A673 (cell line): ENCODE results near the gene COL13A1. TPM values are rescaled to one million over a fixed set of nuclear protein-coding genes. Genes with fewer than 3 reads are reported as not detected.

Experiments used
- BruUV-seq: library from RNA; stranded (reverse); fragments of 400-500 nt; replicated peaks from 2 replicates; lab custom pipeline; 2021; lab: Mats Ljungman, UMichigan
- CTCF ChIA-PET: fragments of 300-600 bp; sonication (Branson Sonifier 250); formaldehyde crosslinking; loops from one replicate; lab custom pipeline; 2022; ENCODE audit warnings: antibody characterized with exemption; lab: Charles Lee
- POLR2A ChIA-PET: fragments of 300-600 bp; sonication (Branson Sonifier 250); formaldehyde crosslinking; loops from one replicate; lab custom pipeline; 2022; ENCODE audit warnings: antibody characterized with exemption; ENCODE audit not compliant: low non-redundant PET; lab: Charles Lee
- DNase-seq: peaks from one replicate; pipeline ENCODE4 v3.0.0-alpha.2; 2015; ENCODE audit warnings: low spot score
- H3K27ac ChIP-seq: fragments of 200-600 bp; sonication (generic); 2 replicates; pipeline ENCODE4 v1.5.1; 2016; ENCODE audit warnings: mixed run types, low read depth, mild to moderate bottlenecking, mixed read lengths, antibody characterized with exemption, low read length; ENCODE audit not compliant: poor library complexity, severe bottlenecking
- H3K27me3 ChIP-seq: fragments of 200-600 bp; sonication (generic); replicated peaks from 2 replicates; pipeline ENCODE4 v1.6.1; 2017; ENCODE audit warnings: mixed run types, low read depth, mild to moderate bottlenecking, mixed read lengths, antibody characterized with exemption, low read length; ENCODE audit not compliant: insufficient read depth, poor library complexity
- H3K36me3 ChIP-seq: fragments of 200-600 bp; sonication (generic); 2 replicates; pipeline ENCODE4 v1.6.1; 2016; ENCODE audit warnings: mixed run types, mild to moderate bottlenecking, mixed read lengths, antibody characterized with exemption, low read length; ENCODE audit not compliant: insufficient read depth, poor library complexity, severe bottlenecking
- H3K4me1 ChIP-seq: fragments of 200-600 bp; sonication (generic); 2 replicates; pipeline ENCODE4 v1.6.1; 2017; ENCODE audit warnings: mixed run types, mild to moderate bottlenecking, mixed read lengths, antibody characterized with exemption, low read length; ENCODE audit not compliant: insufficient read depth, poor library complexity, severe bottlenecking
- H3K4me3 ChIP-seq: fragments of 200-600 bp; sonication (generic); 2 replicates; pipeline ENCODE4 v1.5.1; 2016; ENCODE audit warnings: low read depth, mixed run types, mild to moderate bottlenecking, mixed read lengths, low read length; ENCODE audit not compliant: poor library complexity, severe bottlenecking
- H3K9me3 ChIP-seq: fragments of 200-600 bp; sonication (generic); 2 replicates; pipeline ENCODE4 v1.6.1; 2016; ENCODE audit warnings: mixed run types, low read depth, mild to moderate bottlenecking, mixed read lengths, antibody characterized with exemption, low read length; ENCODE audit not compliant: poor library complexity, severe bottlenecking
- EZH2 ChIP-seq: fragments of 200-600 bp; sonication (generic); IDR thresholded peaks from 2 replicates; pipeline ENCODE4 v1.6.1; 2017; ENCODE audit warnings: borderline replicate concordance, low read depth, mild to moderate bottlenecking, mixed read lengths, antibody characterized with exemption, low read length; ENCODE audit not compliant: poor library complexity, severe bottlenecking
- intact Hi-C: fragments of 100-400 bp; cut with micrococcal nuclease; formaldehyde crosslinking; loops from one replicate; pipeline ENCODE4 v1.10.0; 2022; ENCODE audit not compliant: unreplicated experiment
- total RNA-seq: library from RNA; stranded (reverse); gene quantifications from 2 replicates; pipeline ENCODE4 v1.2.3, GENCODE V29; 2021
- TF ChIP-seq, protein P1 (sequence below): fragments of 300-800, 200-600 bp; sonication (generic); conservative IDR thresholded peaks from 2 replicates; pipeline ENCODE4 v1.5.1; 2017; ENCODE audit warnings: low read depth, mild to moderate bottlenecking, antibody characterized with exemption, low read length, moderate library complexity, mixed read lengths

The COL13A1 gene
- total RNA-seq, 1 experiment from 2014 or later, result 2.0 TPM

DNA sequence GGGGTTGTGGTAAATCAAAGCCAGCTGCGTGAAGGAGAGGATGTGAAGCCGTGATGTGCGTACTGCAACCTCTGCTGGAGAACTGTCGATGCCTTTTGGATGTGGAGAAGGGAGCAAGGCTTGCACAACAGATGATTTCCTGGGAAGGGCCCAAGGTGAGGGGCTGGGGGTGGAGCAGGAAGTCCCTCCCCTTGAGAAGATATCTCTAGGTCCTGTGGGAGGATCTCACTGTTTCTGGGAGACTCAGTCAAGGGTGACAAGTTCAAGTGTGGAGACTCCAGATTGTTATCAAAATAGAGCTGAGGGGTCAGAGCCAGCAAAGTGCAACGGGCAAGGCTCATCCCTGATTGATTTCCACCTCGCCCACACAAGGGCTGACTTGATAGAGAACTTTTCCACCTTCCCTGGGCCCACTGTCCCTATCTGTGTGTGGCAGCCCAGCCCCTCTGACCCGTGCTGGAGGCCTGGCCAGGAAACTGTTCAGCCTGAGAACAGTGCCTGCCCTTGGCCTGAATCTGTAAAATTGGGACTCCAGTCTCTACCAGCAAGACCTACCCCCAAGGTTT, 55.0 kb downstream of the COL13A1 start:
- H3K36me3 ChIP-seq, result no peaks in the 10 kb centered on the region
- no peak for TF ChIP-seq EZH2
- TF ChIP-seq, protein P1, sequence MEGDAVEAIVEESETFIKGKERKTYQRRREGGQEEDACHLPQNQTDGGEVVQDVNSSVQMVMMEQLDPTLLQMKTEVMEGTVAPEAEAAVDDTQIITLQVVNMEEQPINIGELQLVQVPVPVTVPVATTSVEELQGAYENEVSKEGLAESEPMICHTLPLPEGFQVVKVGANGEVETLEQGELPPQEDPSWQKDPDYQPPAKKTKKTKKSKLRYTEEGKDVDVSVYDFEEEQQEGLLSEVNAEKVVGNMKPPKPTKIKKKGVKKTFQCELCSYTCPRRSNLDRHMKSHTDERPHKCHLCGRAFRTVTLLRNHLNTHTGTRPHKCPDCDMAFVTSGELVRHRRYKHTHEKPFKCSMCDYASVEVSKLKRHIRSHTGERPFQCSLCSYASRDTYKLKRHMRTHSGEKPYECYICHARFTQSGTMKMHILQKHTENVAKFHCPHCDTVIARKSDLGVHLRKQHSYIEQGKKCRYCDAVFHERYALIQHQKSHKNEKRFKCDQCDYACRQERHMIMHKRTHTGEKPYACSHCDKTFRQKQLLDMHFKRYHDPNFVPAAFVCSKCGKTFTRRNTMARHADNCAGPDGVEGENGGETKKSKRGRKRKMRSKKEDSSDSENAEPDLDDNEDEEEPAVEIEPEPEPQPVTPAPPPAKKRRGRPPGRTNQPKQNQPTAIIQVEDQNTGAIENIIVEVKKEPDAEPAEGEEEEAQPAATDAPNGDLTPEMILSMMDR, result no peak
- ChIA-PET POLR2A (no interaction called here), CTCF (no interaction called here)
- DNase-seq, result no peak
- H3K4me1 ChIP-seq, result peaks cover 2% of the 10 kb centered on the region
- no peaks in the 10 kb centered on the region for H3K27me3 ChIP-seq
- no peak overlapping the region for H3K4me3 ChIP-seq
- H3K27ac ChIP-seq, result no peak overlapping the region
- intact Hi-C loops, result no loop called here
- BruUV-seq, result no TSS peak
- H3K9me3 ChIP-seq, result no peaks in the 10 kb centered on the region

DNA sequence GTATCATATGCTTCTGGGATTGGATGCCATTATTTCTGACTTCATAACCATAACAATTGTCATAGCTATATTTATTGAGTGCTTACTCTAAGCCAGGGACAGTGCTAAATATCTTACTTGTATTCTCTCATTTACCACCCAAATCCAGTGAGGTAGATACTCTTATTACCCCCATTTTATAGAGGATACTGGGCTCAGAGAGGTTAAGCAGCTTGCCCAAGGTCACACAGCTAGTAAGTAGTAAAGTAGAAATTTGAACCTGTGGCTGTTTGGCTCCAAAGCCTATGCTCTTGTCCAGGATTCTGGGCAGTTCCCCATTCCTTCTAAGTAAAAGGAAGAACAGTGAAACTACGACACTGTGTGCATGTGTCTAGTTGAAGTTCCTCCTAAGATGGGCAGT, 56.5 kb downstream of the COL13A1 start:
- TF ChIP-seq EZH2, result no peak
- TF ChIP-seq, protein P1, result no peak
- Histone ChIP-seq H3K4me3 (no peak overlapping the region), H3K27ac (no peak overlapping the region), H3K9me3 (no peaks in the 10 kb centered on the region), H3K4me1 (peaks cover 4% of the 10 kb centered on the region), H3K36me3 (no peaks in the 10 kb centered on the region), H3K27me3 (no peaks in the 10 kb centered on the region)
- no peak for DNase-seq
- CTCF ChIA-PET, result no interaction called here
- no TSS peak for BruUV-seq
- POLR2A ChIA-PET, result no interaction called here
- intact Hi-C loops, result no loop called here

DNA sequence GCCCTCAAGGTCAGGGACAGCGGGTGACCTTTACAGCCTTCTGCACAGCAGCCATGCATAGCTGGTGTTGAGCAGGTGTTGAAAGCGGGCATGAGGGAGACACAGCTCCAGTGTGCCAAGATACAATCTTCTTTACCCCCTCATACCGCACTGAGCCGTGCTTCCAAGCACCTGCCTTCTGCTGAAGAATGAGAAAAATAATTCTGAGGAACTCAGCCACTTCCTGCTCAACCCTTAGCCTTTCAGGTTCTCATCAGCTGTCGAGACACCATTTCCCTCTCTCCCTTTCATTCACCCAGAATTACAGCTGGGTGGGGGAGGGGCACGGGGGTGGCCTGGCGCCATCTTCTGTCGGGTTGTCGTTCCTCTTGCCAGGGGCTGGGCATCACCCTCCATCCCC, 58.6 kb downstream of the COL13A1 start:
- TF ChIP-seq EZH2, result no peak
- TF ChIP-seq, protein P1, result no peak
- DNase-seq, result no peak
- Histone ChIP-seq H3K4me3 (no peak overlapping the region), H3K27me3 (no peaks in the 10 kb centered on the region), H3K27ac (no peak overlapping the region), H3K4me1 (peaks cover 10% of the 10 kb centered on the region), H3K9me3 (no peaks in the 10 kb centered on the region), H3K36me3 (no peaks in the 10 kb centered on the region)
- POLR2A ChIA-PET, result no interaction called here
- intact Hi-C loops, result no loop called here
- CTCF ChIA-PET, result interaction anchor here (0.6 kb wide), 1 partner anchor 501 kb away, joined by 4 read pairs; no protein-coding TSS in a partner anchor
- no TSS peak for BruUV-seq
